Suprapubic skin (tissue), 3 donors: ENCODE data around the gene PGLYRP2.

Experiments
- EP300 ChIP-seq: sonication (generic); formaldehyde crosslinking; IDR thresholded peaks from one replicate; pipeline ENCODE4 v1.6.1; 2017; ENCODE audit warnings: antibody characterized with exemption
- TF ChIP-seq, protein P1 (sequence below), 2 donors: fragments of 200-600 bp in 1 of 2; fragments of 450-650 bp in 1 of 2; sonication (generic) in 1 of 2; IDR thresholded peaks; one replicate each; pipeline ENCODE4 v1.5.1; 2016 to 2019; ENCODE audit warnings: antibody characterized with exemption in 2 of 2, mild to moderate bottlenecking in 1 of 2, moderate library complexity in 1 of 2

DNA sequence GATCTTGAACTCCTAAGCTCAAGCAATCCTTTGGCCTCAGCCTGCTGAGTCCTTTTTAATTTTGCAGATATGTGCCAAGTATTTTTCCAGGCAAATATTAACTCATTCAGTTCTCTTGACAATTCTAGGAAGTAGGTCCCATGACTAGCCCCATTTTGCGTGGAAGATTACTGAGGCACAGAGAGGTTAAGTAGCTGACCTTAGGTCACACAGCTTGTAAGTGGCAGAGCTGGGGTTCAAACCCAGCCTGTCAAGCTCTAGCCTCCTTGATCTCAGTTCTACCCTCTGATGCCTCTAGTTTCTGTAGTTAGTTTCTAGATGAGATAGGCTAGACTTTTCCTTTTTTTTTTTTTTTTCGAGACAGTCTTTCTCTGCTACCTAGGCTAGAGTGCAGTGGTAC lies 47.1 kb upstream of the PGLYRP2 start:
- TF ChIP-seq, protein P1, sequence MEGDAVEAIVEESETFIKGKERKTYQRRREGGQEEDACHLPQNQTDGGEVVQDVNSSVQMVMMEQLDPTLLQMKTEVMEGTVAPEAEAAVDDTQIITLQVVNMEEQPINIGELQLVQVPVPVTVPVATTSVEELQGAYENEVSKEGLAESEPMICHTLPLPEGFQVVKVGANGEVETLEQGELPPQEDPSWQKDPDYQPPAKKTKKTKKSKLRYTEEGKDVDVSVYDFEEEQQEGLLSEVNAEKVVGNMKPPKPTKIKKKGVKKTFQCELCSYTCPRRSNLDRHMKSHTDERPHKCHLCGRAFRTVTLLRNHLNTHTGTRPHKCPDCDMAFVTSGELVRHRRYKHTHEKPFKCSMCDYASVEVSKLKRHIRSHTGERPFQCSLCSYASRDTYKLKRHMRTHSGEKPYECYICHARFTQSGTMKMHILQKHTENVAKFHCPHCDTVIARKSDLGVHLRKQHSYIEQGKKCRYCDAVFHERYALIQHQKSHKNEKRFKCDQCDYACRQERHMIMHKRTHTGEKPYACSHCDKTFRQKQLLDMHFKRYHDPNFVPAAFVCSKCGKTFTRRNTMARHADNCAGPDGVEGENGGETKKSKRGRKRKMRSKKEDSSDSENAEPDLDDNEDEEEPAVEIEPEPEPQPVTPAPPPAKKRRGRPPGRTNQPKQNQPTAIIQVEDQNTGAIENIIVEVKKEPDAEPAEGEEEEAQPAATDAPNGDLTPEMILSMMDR (IDR thresholded peaks at IDR 0.05), result no peak
- no peak for TF ChIP-seq EP300
